HEK293 (cell line): ENCODE data around the gene TBCE.

Source experiments
- CTCF ChIA-PET: fragments of 350-600 bp; formaldehyde crosslinking; extraction: SDS; loops from one replicate; lab custom pipeline; 2021; ENCODE audit warnings: antibody characterized with exemption; lab: Yijun Ruan, JAX
- POLR2A ChIA-PET: fragments of 300-600 bp; formaldehyde crosslinking; extraction: SDS; loops from one replicate; lab custom pipeline; 2020; ENCODE audit warnings: antibody characterized with exemption, inconsistent platforms; lab: Yijun Ruan, JAX
- H3K27ac ChIP-seq: fragments of 200-500 bp; sonication (Bioruptor generic); 2 replicates; pipeline ENCODE4 v1.5.1; 2014; ENCODE audit warnings: low read depth, low read length, control low read depth, inconsistent platforms; ENCODE audit errors: extremely low read depth
- H3K36me3 ChIP-seq, 2 experiments: fragments of 200-500 bp in 1 of 2; sonication (Bioruptor generic) in 1 of 2; 1 replicate in 1 of 2; 2 replicates in 1 of 2; pipeline ENCODE4 v1.5.1; 2014 to 2017; ENCODE audit warnings: inconsistent platforms in 2 of 2, low read length in 2 of 2; ENCODE audit not compliant: control insufficient read depth in 2 of 2, insufficient read depth in 1 of 2
- H3K4me1 ChIP-seq: fragments of 200-500 bp; sonication (Bioruptor generic); 2 replicates; pipeline ENCODE4 v1.5.1; 2014; ENCODE audit warnings: mild to moderate bottlenecking, low read length, inconsistent platforms; ENCODE audit not compliant: control insufficient read depth, insufficient read depth
- H3K4me3 ChIP-seq: 2 replicates; pipeline ENCODE4 v1.5.1; 2011; ENCODE audit warnings: low read depth, mild to moderate bottlenecking, control low read depth, low read length, moderate library complexity
- H3K9me3 ChIP-seq: fragments of 200-500 bp; sonication (Bioruptor generic); 2 replicates; pipeline ENCODE4 v1.5.1; 2014; ENCODE audit warnings: low read depth, low read length, inconsistent platforms; ENCODE audit not compliant: control insufficient read depth, insufficient read depth
- BCL6B ChIP-seq: fragments of 450-650 bp; formaldehyde crosslinking; IDR thresholded peaks from 2 replicates; pipeline ENCODE4 v1.5.1; 2017; ENCODE audit warnings: missing biosample characterization, missing genetic modification characterization
- KLF10 ChIP-seq: fragments of 450-650 bp; IDR thresholded peaks from 2 replicates; pipeline ENCODE4 v1.5.1; 2018; ENCODE audit warnings: missing biosample characterization, mild to moderate bottlenecking, missing genetic modification characterization
- KLF17 ChIP-seq: fragments of 450-650 bp; formaldehyde crosslinking; IDR thresholded peaks from 2 replicates; pipeline ENCODE4 v1.5.1; 2016; ENCODE audit warnings: missing biosample characterization, missing genetic modification characterization
- REST ChIP-seq: fragments of 450-650 bp; formaldehyde crosslinking; IDR thresholded peaks from 2 replicates; pipeline ENCODE4 v1.5.1; 2016; ENCODE audit warnings: missing biosample characterization, missing genetic modification characterization
- SALL2 ChIP-seq: fragments of 450-650 bp; formaldehyde crosslinking; IDR thresholded peaks from 2 replicates; pipeline ENCODE4 v1.5.0; 2017; ENCODE audit warnings: missing biosample characterization, mild to moderate bottlenecking, missing genetic modification characterization, borderline replicate concordance
- ZEB2 ChIP-seq: fragments of 450-650 bp; formaldehyde crosslinking; IDR thresholded peaks from 2 replicates; pipeline ENCODE4 v1.5.1; 2016; ENCODE audit warnings: missing biosample characterization, missing genetic modification characterization
- ZNF174 ChIP-seq: fragments of 450-650 bp; formaldehyde crosslinking; IDR thresholded peaks from 2 replicates; pipeline ENCODE4 v1.5.0; 2017; ENCODE audit warnings: missing biosample characterization, mild to moderate bottlenecking, missing genetic modification characterization
- ZNF184 ChIP-seq: fragments of 450-650 bp; IDR thresholded peaks from 2 replicates; pipeline ENCODE4 v1.5.1; 2018; ENCODE audit warnings: missing biosample characterization, mild to moderate bottlenecking, missing genetic modification characterization
- ZNF23 ChIP-seq: fragments of 450-650 bp; formaldehyde crosslinking; IDR thresholded peaks from 2 replicates; pipeline ENCODE4 v1.5.1; 2016; ENCODE audit warnings: missing biosample characterization, missing genetic modification characterization, borderline replicate concordance
- ZNF433 ChIP-seq: fragments of 450-650 bp; formaldehyde crosslinking; IDR thresholded peaks from 2 replicates; pipeline ENCODE4 v1.5.1; 2016; ENCODE audit warnings: missing biosample characterization, missing genetic modification characterization, low read depth
- ZNF48 ChIP-seq: fragments of 450-650 bp; formaldehyde crosslinking; IDR thresholded peaks from 2 replicates; pipeline ENCODE4 v1.5.1; 2016; ENCODE audit warnings: missing biosample characterization, missing genetic modification characterization
- ZNF560 ChIP-seq: fragments of 450-650 bp; formaldehyde crosslinking; IDR thresholded peaks from 2 replicates; pipeline ENCODE4 v1.5.1; 2017; ENCODE audit warnings: missing biosample characterization, missing genetic modification characterization, borderline replicate concordance
- ZNF843 ChIP-seq: fragments of 450-650 bp; formaldehyde crosslinking; IDR thresholded peaks from 2 replicates; pipeline ENCODE4 v1.5.1; 2016; ENCODE audit warnings: missing biosample characterization, missing genetic modification characterization
- TF ChIP-seq, protein P1 (sequence below): fragments of 450-650 bp; formaldehyde crosslinking; IDR thresholded peaks from 2 replicates; pipeline ENCODE4 v1.5.1; 2016; ENCODE audit warnings: missing biosample characterization, missing genetic modification characterization
- TF ChIP-seq, protein P2 (sequence below): fragments of 450-650 bp; formaldehyde crosslinking; IDR thresholded peaks from 2 replicates; pipeline ENCODE4 v1.5.1; 2017; ENCODE audit warnings: missing biosample characterization, missing genetic modification characterization

TBCE gene

DNA sequence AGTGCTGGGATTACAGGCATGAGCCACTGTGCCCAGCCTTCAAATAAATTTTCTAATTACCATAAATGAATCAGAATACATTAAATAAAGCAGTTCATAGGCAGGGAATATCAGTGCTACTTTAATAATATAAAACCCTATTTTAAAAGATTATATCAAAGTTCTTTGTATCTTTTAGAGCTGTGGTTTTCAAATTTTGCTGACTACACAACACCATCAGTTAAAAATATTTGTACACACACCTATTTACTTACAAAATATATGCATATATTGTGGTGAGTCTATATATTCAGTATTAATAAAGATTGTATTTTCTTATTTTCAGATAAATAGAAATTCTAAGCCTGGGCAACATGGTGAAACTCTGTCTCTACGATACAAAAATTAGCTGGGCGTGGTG, 118.3 kb downstream of the TBCE start:
- H3K9me3 ChIP-seq, result no peaks in the 10 kb centered on the region
- H3K4me1 ChIP-seq, result no peaks in the 10 kb centered on the region
- peaks cover 54 to 56% of the 10 kb centered on the region in 2 experiments for H3K36me3 ChIP-seq
- TF ChIP-seq BCL6B (tag by site-specific recombination), result no peak
- no peak for TF ChIP-seq ZEB2 (tag by site-specific recombination)
- no peak for TF ChIP-seq ZNF843
- TF ChIP-seq KLF17, result no peak
- no peak for TF ChIP-seq KLF10
- TF ChIP-seq ZNF184 (tag by site-specific recombination), result no peak
- TF ChIP-seq, protein P1, sequence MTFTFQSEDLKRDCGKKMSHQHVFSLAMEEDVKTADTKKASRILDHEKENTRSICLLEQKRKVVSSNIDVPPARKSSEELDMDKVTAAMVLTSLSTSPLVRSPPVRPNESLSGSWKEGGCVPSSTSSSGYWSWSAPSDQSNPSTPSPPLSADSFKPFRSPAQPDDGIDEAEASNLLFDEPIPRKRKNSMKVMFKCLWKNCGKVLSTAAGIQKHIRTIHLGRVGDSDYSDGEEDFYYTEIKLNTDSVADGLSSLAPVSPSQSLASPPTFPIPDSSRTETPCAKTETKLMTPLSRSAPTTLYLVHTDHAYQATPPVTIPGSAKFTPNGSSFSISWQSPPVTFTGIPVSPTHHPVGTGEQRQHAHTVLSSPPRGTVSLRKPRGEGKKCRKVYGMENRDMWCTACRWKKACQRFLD (tag by site-specific recombination), result no peak
- TF ChIP-seq ZNF23 (tag by site-specific recombination), result no peak
- TF ChIP-seq SALL2 (tag by site-specific recombination), result no peak
- no peak for TF ChIP-seq ZNF48 (tag by site-specific recombination)
- TF ChIP-seq REST (tag by site-specific recombination), result no peak
- TF ChIP-seq ZNF433 (tag by site-specific recombination), result no peak
- TF ChIP-seq ZNF174 (tag by site-specific recombination), result no peak
- no peak for TF ChIP-seq ZNF560 (tag by site-specific recombination)
- no peak overlapping the region for H3K4me3 ChIP-seq
- CTCF ChIA-PET, result interaction anchor here (0.6 to 1.3 kb wide), 3 partner anchors 70 to 484 kb away, joined by 3 to 6 read pairs (median 4); no protein-coding TSS in a partner anchor
- POLR2A ChIA-PET, result interaction anchor here (3.1 kb wide), 1 partner anchor 18 kb away, joined by 21 read pairs; the partner anchor contains the start of gene B3GALNT2
- H3K27ac ChIP-seq, result no peak overlapping the region

GRCh38 chr1:235486321-235486720, 119.1 kb downstream of the TBCE start:
- CTCF ChIA-PET, result interaction anchor here (0.7 to 1.3 kb wide), 3 partner anchors 18 to 115 kb away, joined by 3 to 6 read pairs (median 3); partner anchors contain the start of gene B3GALNT2
- H3K4me3 ChIP-seq, result no peak overlapping the region
- H3K4me1 ChIP-seq, result no peaks in the 10 kb centered on the region
- TF ChIP-seq, protein P2, sequence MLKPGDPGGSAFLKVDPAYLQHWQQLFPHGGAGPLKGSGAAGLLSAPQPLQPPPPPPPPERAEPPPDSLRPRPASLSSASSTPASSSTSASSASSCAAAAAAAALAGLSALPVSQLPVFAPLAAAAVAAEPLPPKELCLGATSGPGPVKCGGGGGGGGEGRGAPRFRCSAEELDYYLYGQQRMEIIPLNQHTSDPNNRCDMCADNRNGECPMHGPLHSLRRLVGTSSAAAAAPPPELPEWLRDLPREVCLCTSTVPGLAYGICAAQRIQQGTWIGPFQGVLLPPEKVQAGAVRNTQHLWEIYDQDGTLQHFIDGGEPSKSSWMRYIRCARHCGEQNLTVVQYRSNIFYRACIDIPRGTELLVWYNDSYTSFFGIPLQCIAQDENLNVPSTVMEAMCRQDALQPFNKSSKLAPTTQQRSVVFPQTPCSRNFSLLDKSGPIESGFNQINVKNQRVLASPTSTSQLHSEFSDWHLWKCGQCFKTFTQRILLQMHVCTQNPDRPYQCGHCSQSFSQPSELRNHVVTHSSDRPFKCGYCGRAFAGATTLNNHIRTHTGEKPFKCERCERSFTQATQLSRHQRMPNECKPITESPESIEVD (tag by site-specific recombination), result peak; percentile 47; the same call in 1 of the 2 replicates
- no peak for TF ChIP-seq KLF10
- POLR2A ChIA-PET, result interaction anchor here (3.1 kb wide), 1 partner anchor 18 kb away, joined by 21 read pairs; the partner anchor contains the start of gene B3GALNT2
- H3K27ac ChIP-seq, result no peak overlapping the region
- H3K36me3 ChIP-seq, result peaks cover 49 to 53% of the 10 kb centered on the region in 2 experiments
- H3K9me3 ChIP-seq, result no peaks in the 10 kb centered on the region
